B cell (primary cell): ENCODE measurements around the gene AMMECR1.

Experiments used
- CTCF ChIP-seq: fragments of 200-600 bp; IDR thresholded peaks from one replicate; pipeline ENCODE4 v1.8.0; 2022; ENCODE audit warnings: antibody characterized with exemption, mild to moderate bottlenecking
- EZH2 ChIP-seq: IDR thresholded peaks from 2 replicates; pipeline ENCODE4 v1.6.1; 2012; ENCODE audit warnings: borderline replicate concordance, low read depth, mild to moderate bottlenecking, moderate library complexity, low read length; ENCODE audit not compliant: insufficient read depth, poor library complexity, severe bottlenecking

- TF ChIP-seq CTCF (no peak), EZH2 (no peak)
These were observed 144.4 kb downstream of the AMMECR1 start for GRCh38 chrX:110173192-110174175.
